LNCaP clone FGC (cell line): ENCODE data around the gene CDKAL1.

Source experiments
- DNase-seq: peaks from one replicate; pipeline ENCODE4 v3.0.0-alpha.2; 2011; ENCODE audit warnings: low read depth
- H3K4me3 ChIP-seq: 2 replicates; pipeline ENCODE4 v1.5.1; 2011; ENCODE audit warnings: mild to moderate bottlenecking, low read depth, low read length, control low read depth
- CTCF ChIP-seq: IDR thresholded peaks from 2 replicates; pipeline ENCODE4 v1.5.1; 2012; ENCODE audit warnings: mild to moderate bottlenecking; ENCODE audit not compliant: control insufficient read depth, insufficient read depth; ENCODE audit errors: extremely low read depth

CDKAL1 gene

GRCh38 chr6:20652299-20653084, 118.2 kb downstream of the CDKAL1 start:
- H3K4me3 ChIP-seq: no peak overlapping the region
- DNase-seq: no peak
- no peak for TF ChIP-seq CTCF

GRCh38 chr6:20653085-20653479, 118.8 kb downstream of the CDKAL1 start:
- no peak for DNase-seq
- no peak overlapping the region for H3K4me3 ChIP-seq
- TF ChIP-seq CTCF: no peak

- TF ChIP-seq CTCF: no peak
- no peak for DNase-seq
- no peak overlapping the region for H3K4me3 ChIP-seq
Measured at GRCh38 chr6:20655317-20655716, 121.1 kb downstream of the CDKAL1 start.

- no peak for DNase-seq
- TF ChIP-seq CTCF: no peak
Measured at GRCh38 chr6:20657274-20657800, 123.1 kb downstream of the CDKAL1 start.

GRCh38 chr6:20658053-20658452, 123.8 kb downstream of the CDKAL1 start:
- DNase-seq: no peak
- no peak overlapping the region for H3K4me3 ChIP-seq
- TF ChIP-seq CTCF: no peak

More at GRCh38 chr6:20657274-20657800, 123.1 kb downstream of the CDKAL1 start:
- no peak overlapping the region for H3K4me3 ChIP-seq

GRCh38 chr6:20658516-20658915, 124.3 kb downstream of the CDKAL1 start:
- no peak for TF ChIP-seq CTCF
- no peak for DNase-seq
- no peak overlapping the region for H3K4me3 ChIP-seq

- no peak for TF ChIP-seq CTCF
- DNase-seq: peak; percentile 64
- H3K4me3 ChIP-seq: no peak overlapping the region
Measured at GRCh38 chr6:20660534-20660933, 126.3 kb downstream of the CDKAL1 start.
